ENCODE measurements around the gene DDI1. TPM values are rescaled to one million over a fixed set of nuclear protein-coding genes. Genes with fewer than 3 reads are reported as not detected.

Gene DDI1
- total RNA-seq (2011; cell fraction: chromatin; rRNA removed; ENCODE audit: low replicate concordance): not detected in 2 replicates
- not detected in 2 replicates for total RNA-seq (2011; cell fraction: nucleolus; rRNA removed)
- not detected in 2 replicates for total RNA-seq (2011; cell fraction: nucleoplasm; rRNA removed)
- not detected in 2 replicates for total RNA-seq (2014; rRNA removed)
- total RNA-seq (2014; rRNA removed; fragmentation: Illumina TruSeq; extraction: Trizol): not detected in 2 replicates
- not detected in 2 replicates for total RNA-seq (2015; rRNA removed; fragmentation: Illumina TruSeq; extraction: Trizol)
- not detected in 2 replicates for total RNA-seq (2021)
- polyA plus RNA-seq (2011; rRNA removed): not detected in 2 replicates
- not detected in 2 replicates for polyA plus RNA-seq (2011; cell fraction: cytosol; rRNA removed)
- polyA plus RNA-seq (2011; cell fraction: nucleus; rRNA removed): not detected in 2 replicates
- not detected in 2 replicates for polyA plus RNA-seq (2012)
- not detected in 2 replicates for polyA plus RNA-seq (2014; fragmentation: Illumina TruSeq; extraction: Trizol)
- polyA plus RNA-seq (2014; fragmentation: Nextera tagmentation; extraction: Ambion mirVana): not detected
- polyA plus RNA-seq (2014; rRNA removed): not detected in 2 replicates
- not detected in 2 replicates for polyA minus RNA-seq (2011; rRNA and poly(A)+ RNA removed)
- polyA minus RNA-seq (2011; cell fraction: cytosol; rRNA and poly(A)+ RNA removed): not detected in 2 replicates
- not detected in 2 replicates for polyA minus RNA-seq (2011; cell fraction: nucleus; rRNA and poly(A)+ RNA removed)
- Bru-seq, nascent RNA: not detected
- not detected for BruChase-seq, experiment 1, labeled RNA remaining after a 2-hour chase
- not detected for BruChase-seq, experiment 2, labeled RNA remaining after a 6-hour chase
- long read RNA-seq, experiment 1: 0 reads
- long read RNA-seq, experiment 2: 0 reads
- long read RNA-seq, experiment 3: 0 reads

DNA sequence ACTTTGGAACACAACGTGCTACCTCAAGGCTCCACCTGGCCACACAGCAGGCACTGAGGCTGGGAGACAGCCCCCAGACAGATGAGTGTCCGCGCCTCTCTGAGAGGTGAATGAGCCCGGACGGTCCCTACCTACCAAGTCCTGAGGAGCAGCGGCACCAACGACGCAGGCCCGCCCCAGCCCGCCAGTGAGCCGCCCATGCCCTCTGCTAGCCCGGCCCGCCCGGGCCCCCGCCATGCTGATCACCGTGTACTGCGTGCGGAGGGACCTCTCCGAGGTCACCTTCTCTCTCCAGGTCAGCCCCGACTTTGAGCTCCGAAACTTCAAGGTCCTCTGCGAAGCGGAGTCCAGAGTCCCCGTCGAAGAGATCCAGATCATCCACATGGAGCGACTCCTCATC is at the start of gene DDI1:
Gene DDI1, plus strand, starts transcription at position 53 of the 400 bp plus-strand sequence. Its CDS starts 183 bp downstream, at position 236.
- 3% methylated on average over 20 of the region's 26 CpGs for WGBS (ENCODE audit: insufficient coverage, low coverage, missing lambda C conversion rate)

More for the DNA sequence above, at the start of gene DDI1:
- no peaks in the 10 kb centered on the region for H3K4me1 ChIP-seq (replicated peaks in 1 of 2; ENCODE audit: control insufficient read depth in 2 of 2, insufficient read depth in 2 of 2, low read length in 2 of 2)
- no peaks in the 10 kb centered on the region; the same call in 1 of the 2 replicates for H3K9me3 ChIP-seq (replicated peaks; ENCODE audit: control insufficient read depth, insufficient read depth, low read depth, low read length)
- in situ Hi-C loops (cut with MboI): no loop called here
- FAIRE-seq (no peak), ATAC-seq (no peak), DNase-seq (ENCODE audit: extremely low read depth in 1 of 4, low spot score in 3 of 4) (peak in 1 of 4 experiments; percentile 6)
- ChIA-PET CTCF (ENCODE audit: low intra/inter-chr PET ratio) (no interaction called here), POLR2A (no interaction called here)
- no peak within 1 kb of the TSS for H3K9ac ChIP-seq (ENCODE audit: insufficient read depth in 1 of 2, low read depth in 2 of 2, low read length in 2 of 2)
- H3K4me3 ChIP-seq: no peak within 1 kb of the TSS
- H3K27me3 ChIP-seq (ENCODE audit: control insufficient read depth in 2 of 2, insufficient read depth in 2 of 2, low read length in 2 of 2): no peaks in the 10 kb centered on the region
- H3K36me3 ChIP-seq (ENCODE audit: control insufficient read depth, insufficient read depth, low read length): no peaks in the 10 kb centered on the region
- no peak within 1 kb of the TSS for H3K27ac ChIP-seq (ENCODE audit: extremely low read depth, low read depth, low read length)
- H2AFZ ChIP-seq (ENCODE audit: low read depth, low read length): no peak within 1 kb of the TSS
- intact Hi-C loops (cut with micrococcal nuclease): no loop called here
- H3K9me1 ChIP-seq (ENCODE audit: control insufficient read depth, insufficient read depth, low read length): no peaks in the 10 kb centered on the region
- no peak for TF ChIP-seq XRCC5 (IDR thresholded peaks at IDR 0.05; ENCODE audit: low read depth, low read length)
- no peak for TF ChIP-seq ZNF57 (CRISPR knock-in tag; IDR thresholded peaks at IDR 0.05)
- no peak for TF ChIP-seq BCOR (IDR thresholded peaks at IDR 0.05)
- TF ChIP-seq NFE2 (IDR thresholded peaks at IDR 0.05; ENCODE audit: low read depth): no peak
- no peak for TF ChIP-seq HSF4 (CRISPR knock-in tag; IDR thresholded peaks at IDR 0.05; ENCODE audit: borderline replicate concordance)
- TF ChIP-seq EHMT2 (IDR thresholded peaks at IDR 0.05): no peak
- TF ChIP-seq, protein P1, sequence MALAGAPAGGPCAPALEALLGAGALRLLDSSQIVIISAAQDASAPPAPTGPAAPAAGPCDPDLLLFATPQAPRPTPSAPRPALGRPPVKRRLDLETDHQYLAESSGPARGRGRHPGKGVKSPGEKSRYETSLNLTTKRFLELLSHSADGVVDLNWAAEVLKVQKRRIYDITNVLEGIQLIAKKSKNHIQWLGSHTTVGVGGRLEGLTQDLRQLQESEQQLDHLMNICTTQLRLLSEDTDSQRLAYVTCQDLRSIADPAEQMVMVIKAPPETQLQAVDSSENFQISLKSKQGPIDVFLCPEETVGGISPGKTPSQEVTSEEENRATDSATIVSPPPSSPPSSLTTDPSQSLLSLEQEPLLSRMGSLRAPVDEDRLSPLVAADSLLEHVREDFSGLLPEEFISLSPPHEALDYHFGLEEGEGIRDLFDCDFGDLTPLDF (CRISPR knock-in tag; IDR thresholded peaks at IDR 0.05): no peak
- TF ChIP-seq SRSF3 (IDR thresholded peaks at IDR 0.05; ENCODE audit: insufficient read depth, low read length): no peak
- no peak for TF ChIP-seq CBX2 (IDR thresholded peaks at IDR 0.05; ENCODE audit: insufficient read depth, low read length, poor library complexity, severe bottlenecking)
- no peak for TF ChIP-seq ZNF347 (CRISPR knock-in tag; IDR thresholded peaks at IDR 0.05; ENCODE audit: low read depth)
- TF ChIP-seq ZNF445 (CRISPR knock-in tag; IDR thresholded peaks at IDR 0.05; ENCODE audit: low read depth): no peak
- TF ChIP-seq RFX5 (IDR thresholded peaks at IDR 0.05; ENCODE audit: low read depth, low read length): no peak
- no peak for TF ChIP-seq ZNF143 (CRISPR knock-in tag; IDR thresholded peaks at IDR 0.05)
- TF ChIP-seq HEY1 (CRISPR knock-in tag; IDR thresholded peaks at IDR 0.05; ENCODE audit: borderline replicate concordance): no peak
- no TSS peak for BruUV-seq (replicated peaks)
- no peak within 1 kb of the TSS for H3K4me2 ChIP-seq (ENCODE audit: insufficient read depth, low read length)
- H4K20me1 ChIP-seq (replicated peaks; ENCODE audit: control insufficient read depth, insufficient read depth, low read length): no peaks in the 10 kb centered on the region
- no peaks in the 10 kb centered on the region for H3K79me2 ChIP-seq (ENCODE audit: control insufficient read depth, insufficient read depth, low read length)
